ENCODE results near the gene CBX3.

GRCh38 chr7:26227987-26228386 is 26.4 kb downstream of the CBX3 start:
- no peak for TF ChIP-seq CTCF (IDR thresholded peaks at IDR 0.05; ENCODE audit: insufficient read depth, low read length, poor library complexity, severe bottlenecking)
- no peak for TF ChIP-seq EZH2phosphoT487 (conservative IDR thresholded peaks at IDR 0.05; ENCODE audit: low read length)

All from SU-DHL-6 (cell line).